Esophagus squamous epithelium (tissue), 5 donors: ENCODE results near the gene FKBP1C. TPM values are rescaled to one million over a fixed set of nuclear protein-coding genes. Genes with fewer than 3 reads are reported as not detected.

Experiments
- DNase-seq: peaks from one replicate; lab custom pipeline; 2025; lab: John Stamatoyannopoulos, UW
- H3K27ac ChIP-seq, 4 donors: fragments of 200-600 bp; sonication (generic); one replicate each; pipeline ENCODE4 v1.5.1; 2016 to 2019; ENCODE audit warnings: mild to moderate bottlenecking in 1 of 4
- H3K27me3 ChIP-seq, 4 donors: fragments of 200-600 bp; sonication (generic); 1 replicate in 3 of 4; 2 replicates in 1 of 4; pipeline versions ENCODE4 v1.5.1 to v1.6.0; 2017 to 2021; ENCODE audit warnings: antibody characterized with exemption in 1 of 4
- H3K36me3 ChIP-seq, 3 donors: fragments of 200-600 bp; sonication (generic); one replicate each; pipeline ENCODE4 v1.5.1; 2016 to 2019
- H3K4me1 ChIP-seq, 3 donors: fragments of 200-600 bp; sonication (generic); one replicate each; pipeline ENCODE4 v1.5.1; 2017 to 2019
- H3K4me3 ChIP-seq, 4 donors: fragments of 200-600 bp; sonication (generic); 1 replicate in 3 of 4; 2 replicates in 1 of 4; pipeline ENCODE4 v1.5.1; 2016 to 2019; ENCODE audit warnings: mild to moderate bottlenecking in 2 of 4, moderate library complexity in 1 of 4
- H3K9me3 ChIP-seq, 3 donors: fragments of 200-600 bp; sonication (generic); one replicate each; pipeline ENCODE4 v1.5.1; 2016 to 2019
- CTCF ChIP-seq, 6 experiments: fragments of 450-650 bp in 4 of 6; fragments of 200-600 bp in 2 of 6; sonication (generic) in 2 of 6; IDR thresholded peaks; one replicate each; pipeline ENCODE4 v1.5.1; 2016 to 2019; ENCODE audit warnings: antibody characterized with exemption in 6 of 6, mild to moderate bottlenecking in 4 of 6, moderate library complexity in 4 of 6
- POLR2A ChIP-seq, 4 donors: fragments of 450-650 bp; IDR thresholded peaks; one replicate each; pipeline ENCODE4 v1.6.1; 2017; ENCODE audit warnings: antibody characterized with exemption in 4 of 4, mild to moderate bottlenecking in 4 of 4, moderate library complexity in 3 of 4
- WGBS, 2 donors: methylation state at CpG; one replicate each; pipeline ENCODE4 v1.1.5; 2018; 5-methylcytosine and 5-hydroxymethylcytosine counted together
- intact Hi-C: fragments of 100-400 bp; cut with DNase I; formaldehyde crosslinking; loops from one replicate; pipeline ENCODE4 v1.15.0; 2022
- total RNA-seq, 4 donors: library from RNA; depleted of rRNA; stranded (reverse); fragments of >200 nt; gene quantifications; one replicate each; pipeline ENCODE4 v1.1.0, GENCODE V29; 2016
- donor health status: DM: yes; HTN: yes; CAD: no.

The FKBP1C gene
- total RNA-seq, 4 donors from 2014 or later = 0.19 to 0.35 TPM; not detected in 2

GRCh38 chr6:63188828-63189227, 22.4 kb upstream of the FKBP1C start:
- no peak for DNase-seq
- Histone ChIP-seq H3K27me3 (no peaks in the 10 kb centered on the region), H3K9me3 (no peaks in the 10 kb centered on the region), H3K36me3 (no peaks in the 10 kb centered on the region), H3K27ac (no peak overlapping the region), H3K4me1 (no peaks in the 10 kb centered on the region), H3K4me3 (no peak overlapping the region)
- TF ChIP-seq CTCF (IDR thresholded peaks at IDR 0.05) (no peak), POLR2A (IDR thresholded peaks at IDR 0.05) (no peak)
- intact Hi-C loops = no loop called here

- intact Hi-C loops = no loop called here
- no peaks in the 10 kb centered on the region for H3K9me3 ChIP-seq
- TF ChIP-seq POLR2A (IDR thresholded peaks at IDR 0.05) (no peak), CTCF (IDR thresholded peaks at IDR 0.05) (no peak)
Observed at GRCh38 chr6:63193324-63193723, 17.9 kb upstream of the FKBP1C start.

GRCh38 chr6:63197741-63198140, 13.5 kb upstream of the FKBP1C start:
- TF ChIP-seq CTCF (IDR thresholded peaks at IDR 0.05) (no peak), POLR2A (IDR thresholded peaks at IDR 0.05) (no peak)
- intact Hi-C loops = no loop called here
- no peaks in the 10 kb centered on the region for H3K4me1 ChIP-seq

More at GRCh38 chr6:63193324-63193723, 17.9 kb upstream of the FKBP1C start:
- H3K4me1 ChIP-seq = no peaks in the 10 kb centered on the region
- H3K27ac ChIP-seq = no peak overlapping the region
- no peak overlapping the region for H3K4me3 ChIP-seq
- no peak for DNase-seq
- no peaks in the 10 kb centered on the region for H3K36me3 ChIP-seq
- no peaks in the 10 kb centered on the region for H3K27me3 ChIP-seq
- 83 to 90% methylated on average over 3 to 4 of the region's 5 CpGs for WGBS, 2 donors

GRCh38 chr6:63213325-63213724, 2.1 kb downstream of the FKBP1C start:
- no peaks in the 10 kb centered on the region for H3K27me3 ChIP-seq
- peaks cover 0 to 9% (median 0%) of the 10 kb centered on the region in 3 donors for H3K9me3 ChIP-seq
- 86 to 90% methylated on average over 2 of the region's 2 CpGs for WGBS, 2 donors
- H3K27ac ChIP-seq = no peak overlapping the region
- no peak overlapping the region for H3K4me3 ChIP-seq
- no peak for TF ChIP-seq CTCF (IDR thresholded peaks at IDR 0.05)
- TF ChIP-seq POLR2A (IDR thresholded peaks at IDR 0.05) = no peak
- no peaks in the 10 kb centered on the region for H3K4me1 ChIP-seq
- intact Hi-C loops = no loop called here
- DNase-seq = no peak
- H3K36me3 ChIP-seq = no peaks in the 10 kb centered on the region

More at GRCh38 chr6:63197741-63198140, 13.5 kb upstream of the FKBP1C start:
- Histone ChIP-seq H3K27me3 (no peaks in the 10 kb centered on the region), H3K9me3 (no peaks in the 10 kb centered on the region), H3K36me3 (no peaks in the 10 kb centered on the region), H3K27ac (no peak overlapping the region), H3K4me3 (no peak overlapping the region)
- no peak for DNase-seq

- no peaks in the 10 kb centered on the region for H3K36me3 ChIP-seq
- TF ChIP-seq CTCF (IDR thresholded peaks at IDR 0.05) = no peak
- no peak for TF ChIP-seq POLR2A (IDR thresholded peaks at IDR 0.05)
- H3K27me3 ChIP-seq = no peaks in the 10 kb centered on the region
- intact Hi-C loops = no loop called here
- peaks cover 0 to 9% (median 0%) of the 10 kb centered on the region in 3 donors for H3K9me3 ChIP-seq
- WGBS, 2 donors = 18 to 23% methylated on average over 3 of the region's 3 CpGs
- no peak overlapping the region for H3K27ac ChIP-seq
- H3K4me3 ChIP-seq = no peak overlapping the region
- no peaks in the 10 kb centered on the region for H3K4me1 ChIP-seq
- DNase-seq = no peak
Observed at GRCh38 chr6:63214816-63215215, 3.5 kb downstream of the FKBP1C start.
